ENCODE data around the gene RAP1GAP2.
"Not testable (repeated sequence)": the region's sequence is repeated elsewhere in the genome, so short reads cannot be mapped to it uniquely, and the experiment has no call there.

Gene RAP1GAP2

GRCh38 chr17:3043737-3044365, 247.6 kb downstream of the RAP1GAP2 start:
- no peak for DNase-seq (ENCODE audit: low spot score)

- DNase-seq (ENCODE audit: low spot score) = no peak
Measured at GRCh38 chr17:3046753-3047152, 250.5 kb downstream of the RAP1GAP2 start.

GRCh38 chr17:3048727-3049471, 252.7 kb downstream of the RAP1GAP2 start:
- DNase-seq (ENCODE audit: low spot score) = peak; percentile 100

- no peak for DNase-seq (ENCODE audit: low spot score)
Measured at GRCh38 chr17:3049705-3050295, 253.6 kb downstream of the RAP1GAP2 start.

GRCh38 chr17:3054868-3055267, 258.6 kb downstream of the RAP1GAP2 start:
- not testable (repeated sequence) for DNase-seq (ENCODE audit: low spot score)

- not testable (repeated sequence) for DNase-seq (ENCODE audit: low spot score)
Measured at GRCh38 chr17:3062824-3063377, 266.7 kb downstream of the RAP1GAP2 start.

GRCh38 chr17:3063507-3063906, 267.3 kb downstream of the RAP1GAP2 start, which contains the start of gene OR1D5:
OR1D5 (minus strand) TSS chr17:3063607; CDS start chr17:3063607, 0 bp downstream.
- not testable (repeated sequence) for DNase-seq (ENCODE audit: low spot score)

GRCh38 chr17:3065192-3065591, 269.0 kb downstream of the RAP1GAP2 start:
- peak; percentile 43 for DNase-seq (ENCODE audit: low spot score)

- not testable (repeated sequence) for DNase-seq (ENCODE audit: low spot score)
Measured at GRCh38 chr17:3073850-3074249, 277.6 kb downstream of the RAP1GAP2 start.
